IMR-90 (cell line): ENCODE results near the gene JSRP1. TPM values are rescaled to one million over a fixed set of nuclear protein-coding genes. Genes with fewer than 3 reads are reported as not detected.

ENCODE experiments used
- ATAC-seq: fragments of 200-7000 bp; cut with Tn5 transposase; 2 replicates; pipeline ENCODE4 v1.9.1; 2020; ENCODE audit warnings: low read depth, mild to moderate bottlenecking, moderate library complexity
- BruUV-seq: library from RNA; stranded (reverse); fragments of 400-500 nt; replicated peaks from 2 replicates; lab custom pipeline; 2021; lab: Mats Ljungman, UMichigan
- CTCF ChIA-PET: fragments of 300-600 bp; formaldehyde crosslinking; extraction: SDS; loops from one replicate; lab custom pipeline; 2021; ENCODE audit warnings: antibody characterized with exemption; lab: Yijun Ruan, JAX
- POLR2A ChIA-PET: fragments of 300-600 bp; sonication (Branson Sonifier 250); formaldehyde crosslinking; loops from one replicate; lab custom pipeline; 2022; ENCODE audit warnings: antibody characterized with exemption; ENCODE audit not compliant: unreplicated experiment; lab: Charles Lee
- DNase-seq: peaks from one replicate; pipeline ENCODE4 v3.0.0; 2013
- H2AFZ ChIP-seq: replicated peaks from 2 replicates; pipeline ENCODE3; 2013; ENCODE audit warnings: low read length, mild to moderate bottlenecking; ENCODE audit not compliant: poor library complexity
- H2AK5ac ChIP-seq: 2 replicates; pipeline ENCODE4 v1.6.1; 2013; ENCODE audit warnings: low read depth, low read length, inconsistent platforms
- H2AK9ac ChIP-seq: replicated peaks from 2 replicates; pipeline ENCODE3; 2013; ENCODE audit warnings: mild to moderate bottlenecking, low read depth, low read length, moderate library complexity; ENCODE audit not compliant: poor library complexity
- H2BK120ac ChIP-seq: 2 replicates; pipeline ENCODE4 v1.6.1; 2013; ENCODE audit warnings: low read depth, low read length, inconsistent platforms
- H2BK15ac ChIP-seq: 3 replicates; pipeline ENCODE4 v1.6.1; 2013; ENCODE audit warnings: low read depth, low read length, inconsistent platforms
- H2BK20ac ChIP-seq: 2 replicates; pipeline ENCODE4 v1.6.1; 2013; ENCODE audit warnings: low read depth, mild to moderate bottlenecking, inconsistent platforms, low read length, moderate library complexity
- H2BK5ac ChIP-seq: 2 replicates; pipeline ENCODE4 v1.6.1; 2013; ENCODE audit warnings: mild to moderate bottlenecking, low read depth, low read length, inconsistent platforms; ENCODE audit not compliant: poor library complexity, severe bottlenecking
- H3K14ac ChIP-seq: replicated peaks from 2 replicates; pipeline ENCODE4 v1.6.1; 2013; ENCODE audit warnings: low read depth, low read length, inconsistent platforms
- H3K18ac ChIP-seq: 2 replicates; pipeline ENCODE4 v1.6.1; 2013; ENCODE audit warnings: low read depth, low read length, control low read depth
- H3K23ac ChIP-seq: 2 replicates; pipeline ENCODE4 v1.6.1; 2013; ENCODE audit warnings: low read depth, low read length, inconsistent platforms
- H3K27ac ChIP-seq: 2 replicates; pipeline ENCODE4 v1.5.1; 2013; ENCODE audit warnings: mild to moderate bottlenecking, control low read depth, low read length; ENCODE audit not compliant: insufficient read depth
- H3K27me3 ChIP-seq: 2 replicates; pipeline ENCODE4 v1.6.1; 2013; ENCODE audit warnings: low read length; ENCODE audit not compliant: control insufficient read depth, insufficient read depth
- H3K36me3 ChIP-seq: 2 replicates; pipeline ENCODE4 v1.6.1; 2013; ENCODE audit warnings: low read length, mixed read lengths; ENCODE audit not compliant: control insufficient read depth, insufficient read depth
- H3K4ac ChIP-seq: 2 replicates; pipeline ENCODE4 v1.6.1; 2013; ENCODE audit warnings: low read depth, low read length, inconsistent platforms
- H3K4me1 ChIP-seq: 2 replicates; pipeline ENCODE4 v1.6.1; 2013; ENCODE audit warnings: low read length, mixed read lengths; ENCODE audit not compliant: control insufficient read depth, insufficient read depth
- H3K4me2 ChIP-seq: 2 replicates; pipeline ENCODE4 v1.6.1; 2013; ENCODE audit warnings: low read depth, mild to moderate bottlenecking, control low read depth, low read length, moderate library complexity
- H3K4me3 ChIP-seq: 2 replicates; pipeline ENCODE4 v1.5.1; 2013; ENCODE audit warnings: low read depth, mild to moderate bottlenecking, control low read depth, low read length, moderate library complexity; ENCODE audit not compliant: insufficient read depth
- H3K56ac ChIP-seq: 2 replicates; pipeline ENCODE4 v1.6.1; 2013; ENCODE audit warnings: low read length, inconsistent platforms; ENCODE audit not compliant: insufficient read depth; ENCODE audit errors: extremely low read depth
- H3K79me1 ChIP-seq, 2 experiments: 2 replicates each; pipeline ENCODE4 v1.6.1; 2013; ENCODE audit warnings: low read length in 2 of 2, inconsistent platforms in 1 of 2, low read depth in 1 of 2
- H3K9ac ChIP-seq: 2 replicates; pipeline ENCODE4 v1.6.1; 2013; ENCODE audit warnings: low read depth, low read length, control low read depth
- H3K9me1 ChIP-seq: 2 replicates; pipeline ENCODE4 v1.6.1; 2013; ENCODE audit warnings: low read length, inconsistent platforms; ENCODE audit not compliant: insufficient read depth
- H3K9me3 ChIP-seq: 2 replicates; pipeline ENCODE4 v1.6.1; 2013; ENCODE audit warnings: low read length; ENCODE audit not compliant: control insufficient read depth, insufficient read depth
- H4K20me1 ChIP-seq: 2 replicates; pipeline ENCODE4 v1.6.1; 2013; ENCODE audit warnings: low read length, inconsistent platforms; ENCODE audit not compliant: insufficient read depth
- H4K5ac ChIP-seq: 2 replicates; pipeline ENCODE4 v1.6.1; 2013; ENCODE audit warnings: mild to moderate bottlenecking, low read depth, low read length, control low read depth
- H4K8ac ChIP-seq, 2 experiments: 2 replicates each; pipeline ENCODE4 v1.6.1; 2013; ENCODE audit warnings: low read depth in 2 of 2, low read length in 2 of 2, control low read depth in 1 of 2, inconsistent platforms in 1 of 2
- H4K91ac ChIP-seq: 2 replicates; pipeline ENCODE4 v1.6.1; 2013; ENCODE audit warnings: low read depth, low read length, inconsistent platforms; ENCODE audit not compliant: insufficient read depth
- BHLHE40 ChIP-seq: fragments of 150-350 bp; IDR thresholded peaks from 2 replicates; pipeline ENCODE4 v1.6.1; 2016; ENCODE audit warnings: mild to moderate bottlenecking, low read depth, low read length
- CHD1 ChIP-seq: IDR thresholded peaks from 2 replicates; pipeline ENCODE4 v1.6.1; 2012; ENCODE audit warnings: low read depth, low read length, improper control_type of control experiment
- CTCF ChIP-seq: conservative IDR thresholded peaks from 2 replicates; pipeline ENCODE4 v1.5.1; 2012; ENCODE audit warnings: mild to moderate bottlenecking, low read depth, low read length, improper control_type of control experiment
- FOS ChIP-seq: fragments of 150-350 bp; IDR thresholded peaks from 2 replicates; pipeline ENCODE4 v1.6.1; 2016; ENCODE audit warnings: low read depth, low read length
- MAFK ChIP-seq: IDR thresholded peaks from 2 replicates; pipeline ENCODE4 v1.6.1; 2012; ENCODE audit warnings: low read depth, low read length, improper control_type of control experiment
- MAZ ChIP-seq: IDR thresholded peaks from 2 replicates; pipeline ENCODE4 v1.6.1; 2012; ENCODE audit warnings: low read depth, mild to moderate bottlenecking, low read length, improper control_type of control experiment, moderate library complexity, borderline replicate concordance
- MXI1 ChIP-seq: IDR thresholded peaks from 2 replicates; pipeline ENCODE4 v1.6.1; 2012; ENCODE audit warnings: low read depth, mild to moderate bottlenecking, low read length, moderate library complexity, borderline replicate concordance
- NFE2L2 ChIP-seq: fragments of 150-350 bp; IDR thresholded peaks from 2 replicates; pipeline ENCODE4 v1.6.1; 2016; ENCODE audit warnings: low read depth, mild to moderate bottlenecking, low read length
- POLR2A ChIP-seq: IDR thresholded peaks from 2 replicates; pipeline ENCODE4 v1.6.1; 2012; ENCODE audit warnings: mild to moderate bottlenecking, low read depth, low read length
- RAD21 ChIP-seq: IDR thresholded peaks from 2 replicates; pipeline ENCODE4 v1.6.1; 2012; ENCODE audit warnings: low read length, improper control_type of control experiment
- RCOR1 ChIP-seq: IDR thresholded peaks from 2 replicates; pipeline ENCODE4 v1.6.1; 2012; ENCODE audit warnings: mild to moderate bottlenecking, low read length, improper control_type of control experiment; ENCODE audit not compliant: insufficient replicate concordance
- RFX5 ChIP-seq: IDR thresholded peaks from 2 replicates; pipeline ENCODE4 v1.8.0; 2012; ENCODE audit warnings: low read depth, mild to moderate bottlenecking, low read length, moderate library complexity
- SMC3 ChIP-seq: fragments of 150-350 bp; IDR thresholded peaks from 2 replicates; pipeline ENCODE4 v1.6.1; 2016; ENCODE audit warnings: low read depth, mild to moderate bottlenecking, antibody characterized with exemption, low read length, moderate library complexity
- WGBS, 2 experiments: methylation state at CpG; one replicate each; pipeline versions ENCODE4 v1.1.5 to v1.1.7; 2013; ENCODE audit warnings: missing lambda C conversion rate in 2 of 2; ENCODE audit not compliant: insufficient read length in 1 of 2; ENCODE audit errors: extremely low coverage in 2 of 2; 5-methylcytosine and 5-hydroxymethylcytosine counted together
- dilution Hi-C: fragments of 300-500 bp; cut with HindIII; formaldehyde crosslinking; loops from one replicate; pipeline ENCODE4 v1.14.3; 2018; ENCODE audit warnings: low sequenced_read_pairs; ENCODE audit not compliant: unreplicated experiment
- in situ Hi-C: fragments of 300-500 bp; cut with MboI; formaldehyde crosslinking; loops from 3 replicates; pipeline ENCODE4 v1.14.3; 2019; ENCODE audit warnings: low sequenced_read_pairs, inconsistent platforms, mixed read lengths
- intact Hi-C: fragments of 100-400 bp; cut with micrococcal nuclease; formaldehyde crosslinking; loops from 2 replicates; pipeline ENCODE4 v1.10.0; 2022
- polyA plus RNA-seq, 3 experiments: library from polyadenylated mRNA; depleted of rRNA; stranded (reverse); fragments of >200 nt; gene quantifications; 2 replicates each; pipeline ENCODE4 v1.2.3, GENCODE V29; 2012; ENCODE audit warnings: low replicate concordance in 1 of 3
- total RNA-seq: library from RNA; depleted of rRNA; stranded (reverse); fragments of >200 nt; gene quantifications from 2 replicates; pipeline ENCODE4 v1.2.3, GENCODE V29; 2012
- TF ChIP-seq, protein P1 (sequence below): fragments of 150-350 bp; IDR thresholded peaks from 2 replicates; pipeline ENCODE4 v1.6.1; 2016; ENCODE audit warnings: low read depth, mild to moderate bottlenecking, low read length, moderate library complexity, borderline replicate concordance
- TF ChIP-seq, protein P2 (sequence below): fragments of 150-350 bp; IDR thresholded peaks from 2 replicates; pipeline ENCODE4 v1.6.1; 2017; ENCODE audit warnings: mild to moderate bottlenecking, antibody characterized with exemption, low read length, low read depth

Gene JSRP1
- total and polyA plus RNA-seq, 2 of the 4 experiments (the other 2 are of a cell fraction): not detected

DNA sequence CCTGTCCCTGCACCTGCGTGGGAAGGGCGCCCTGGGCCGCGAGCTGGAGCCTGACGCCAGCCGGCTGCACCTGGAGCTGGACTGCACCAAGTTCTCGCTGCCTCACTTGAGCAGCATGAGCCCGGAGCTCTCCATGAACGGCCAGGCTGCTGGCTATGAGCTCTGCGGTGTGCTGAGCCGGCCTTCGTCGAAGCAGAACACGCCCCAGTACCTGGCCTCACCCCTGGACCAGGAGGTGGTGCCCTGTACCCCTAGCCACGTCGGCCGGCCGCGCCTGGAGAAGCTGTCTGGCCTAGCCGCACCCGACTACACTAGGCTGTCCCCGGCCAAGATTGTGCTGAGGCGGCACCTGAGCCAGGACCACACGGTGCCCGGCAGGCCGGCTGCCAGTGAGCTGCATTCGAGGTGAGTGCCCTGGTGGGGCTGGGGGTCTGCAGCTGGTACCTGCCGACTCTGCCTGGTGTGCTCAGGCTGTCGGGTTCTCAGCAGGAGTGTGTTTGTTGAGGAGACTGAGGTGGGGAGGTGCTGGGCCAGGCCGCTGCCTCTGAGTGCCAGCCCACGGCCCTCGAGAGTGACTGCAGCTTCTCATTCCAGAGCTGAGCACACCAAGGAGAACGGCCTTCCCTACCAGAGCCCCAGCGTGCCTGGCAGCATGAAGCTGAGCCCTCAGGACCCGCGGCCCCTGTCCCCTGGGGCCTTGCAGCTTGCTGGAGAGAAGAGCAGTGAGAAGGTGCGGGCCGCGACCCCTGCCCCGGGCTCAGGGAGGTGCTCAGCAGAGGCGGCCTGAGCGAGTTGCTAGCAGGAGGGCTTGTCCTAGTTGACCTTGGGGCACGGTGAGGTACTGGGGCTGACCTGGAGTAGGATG, 39.6 kb downstream of the JSRP1 start:
- TF ChIP-seq CTCF (no peak), RAD21 (no peak), SMC3 (no peak), MAZ (no peak), CHD1 (no peak), BHLHE40 (no peak), NFE2L2 (no peak), RCOR1 (no peak), MAFK (no peak), MXI1 (no peak), RFX5 (no peak), FOS (no peak), POLR2A (no peak)
- TF ChIP-seq, protein P1, sequence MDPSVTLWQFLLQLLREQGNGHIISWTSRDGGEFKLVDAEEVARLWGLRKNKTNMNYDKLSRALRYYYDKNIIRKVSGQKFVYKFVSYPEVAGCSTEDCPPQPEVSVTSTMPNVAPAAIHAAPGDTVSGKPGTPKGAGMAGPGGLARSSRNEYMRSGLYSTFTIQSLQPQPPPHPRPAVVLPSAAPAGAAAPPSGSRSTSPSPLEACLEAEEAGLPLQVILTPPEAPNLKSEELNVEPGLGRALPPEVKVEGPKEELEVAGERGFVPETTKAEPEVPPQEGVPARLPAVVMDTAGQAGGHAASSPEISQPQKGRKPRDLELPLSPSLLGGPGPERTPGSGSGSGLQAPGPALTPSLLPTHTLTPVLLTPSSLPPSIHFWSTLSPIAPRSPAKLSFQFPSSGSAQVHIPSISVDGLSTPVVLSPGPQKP: no peak
- TF ChIP-seq, protein P2, sequence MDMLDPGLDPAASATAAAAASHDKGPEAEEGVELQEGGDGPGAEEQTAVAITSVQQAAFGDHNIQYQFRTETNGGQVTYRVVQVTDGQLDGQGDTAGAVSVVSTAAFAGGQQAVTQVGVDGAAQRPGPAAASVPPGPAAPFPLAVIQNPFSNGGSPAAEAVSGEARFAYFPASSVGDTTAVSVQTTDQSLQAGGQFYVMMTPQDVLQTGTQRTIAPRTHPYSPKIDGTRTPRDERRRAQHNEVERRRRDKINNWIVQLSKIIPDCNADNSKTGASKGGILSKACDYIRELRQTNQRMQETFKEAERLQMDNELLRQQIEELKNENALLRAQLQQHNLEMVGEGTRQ: no peak
- Histone ChIP-seq H4K8ac (no peak overlapping the region), H2BK5ac (no peak overlapping the region), H2AK5ac (no peak overlapping the region), H3K23ac (no peak overlapping the region), H4K91ac (no peak overlapping the region), H2AFZ (no peak overlapping the region), H2BK20ac (no peak overlapping the region), H3K4ac (no peak overlapping the region), H3K18ac (no peak overlapping the region), H3K79me1 (peaks cover 16 to 52% of the 10 kb centered on the region in 2 experiments; a peak in 3 of 4 replicates), H4K5ac (no peak overlapping the region), H3K27me3 (no peaks in the 10 kb centered on the region), H2AK9ac (peak overlapping the region; percentile 28), H3K56ac (no peak overlapping the region), H3K9me3 (no peaks in the 10 kb centered on the region), H3K4me2 (no peak overlapping the region), H3K9ac (no peak overlapping the region), H2BK15ac (no peak overlapping the region), H3K14ac (no peak overlapping the region), H4K20me1 (peaks cover 3% of the 10 kb centered on the region; the same call in 1 of the 2 replicates), H3K4me3 (no peak overlapping the region), H3K27ac (no peak overlapping the region), H3K9me1 (no peaks in the 10 kb centered on the region), H3K36me3 (peaks cover 71% of the 10 kb centered on the region), H3K4me1 (no peaks in the 10 kb centered on the region), H2BK120ac (no peak overlapping the region)
- in situ Hi-C loops: no loop called here
- ATAC-seq (no peak), DNase-seq (no peak)
- dilution Hi-C loops: no loop called here
- no TSS peak for BruUV-seq
- ChIA-PET CTCF (interaction anchor here (0.9 kb wide), 1 partner anchor 31 kb away, joined by 3 read pairs; no protein-coding TSS in a partner anchor), POLR2A (no interaction called here)
- WGBS, 2 experiments: 97% methylated on average over 26 of the region's 43 CpGs; no CpG with 5 or more reads in 1 of the 2 experiments
- intact Hi-C loops: no loop called here
